HFFc6 (cell line): Measurements from ENCODE around the gene GNA12. TPM values are rescaled to one million over a fixed set of nuclear protein-coding genes. Genes with fewer than 3 reads are reported as not detected.
"Not testable (repeated sequence)": the region's sequence is repeated elsewhere in the genome, so short reads cannot be mapped to it uniquely, and the experiment has no call there.

Experiments used
- DNase-seq: peaks from one replicate; pipeline ENCODE4 v3.0.0-alpha.2; 2018
- H3K27ac Mint-ChIP-seq: 2 replicates; pipeline ENCODE4 v1.8.0; 2020; ENCODE audit warnings: mild to moderate bottlenecking, mixed read lengths
- H3K27me3 Mint-ChIP-seq: 2 replicates; pipeline ENCODE4 v1.8.0; 2021; ENCODE audit warnings: mild to moderate bottlenecking, moderate library complexity, mixed read lengths; ENCODE audit not compliant: insufficient read depth
- H3K36me3 Mint-ChIP-seq: 2 replicates; pipeline ENCODE4 v1.8.0; 2021; ENCODE audit warnings: low read depth, mixed read lengths
- H3K4me1 Mint-ChIP-seq: 2 replicates; pipeline ENCODE4 v1.8.0; 2020; ENCODE audit warnings: low read depth, mixed read lengths
- H3K4me3 Mint-ChIP-seq: 2 replicates; pipeline ENCODE4 v1.8.0; 2020; ENCODE audit warnings: mild to moderate bottlenecking, moderate library complexity, mixed read lengths
- H3K9me3 Mint-ChIP-seq: 2 replicates; pipeline ENCODE4 v1.8.0; 2020; ENCODE audit warnings: mild to moderate bottlenecking, mixed read lengths
- total RNA-seq, 6 experiments: library from RNA; stranded (reverse); fragmentation: NEBNext Ultra II Directional; extraction: Animal tissue kit (Norgen Biotek cat#: 25700); gene quantifications; 2 replicates in 1 of 6; 3 replicates in 5 of 6; pipeline ENCODE4 v1.2.3, GENCODE V29; 2021
- TF ChIP-seq, protein P1 (sequence below): fragments of 200-600 bp; sonication (generic); IDR thresholded peaks from 2 replicates; pipeline ENCODE4 v1.5.0; 2021; ENCODE audit warnings: antibody characterized with exemption, mild to moderate bottlenecking

Gene GNA12
- total RNA-seq, 6 experiments from 2014 or later, result 52.9 to 61.9 (median 57.6) TPM

DNA sequence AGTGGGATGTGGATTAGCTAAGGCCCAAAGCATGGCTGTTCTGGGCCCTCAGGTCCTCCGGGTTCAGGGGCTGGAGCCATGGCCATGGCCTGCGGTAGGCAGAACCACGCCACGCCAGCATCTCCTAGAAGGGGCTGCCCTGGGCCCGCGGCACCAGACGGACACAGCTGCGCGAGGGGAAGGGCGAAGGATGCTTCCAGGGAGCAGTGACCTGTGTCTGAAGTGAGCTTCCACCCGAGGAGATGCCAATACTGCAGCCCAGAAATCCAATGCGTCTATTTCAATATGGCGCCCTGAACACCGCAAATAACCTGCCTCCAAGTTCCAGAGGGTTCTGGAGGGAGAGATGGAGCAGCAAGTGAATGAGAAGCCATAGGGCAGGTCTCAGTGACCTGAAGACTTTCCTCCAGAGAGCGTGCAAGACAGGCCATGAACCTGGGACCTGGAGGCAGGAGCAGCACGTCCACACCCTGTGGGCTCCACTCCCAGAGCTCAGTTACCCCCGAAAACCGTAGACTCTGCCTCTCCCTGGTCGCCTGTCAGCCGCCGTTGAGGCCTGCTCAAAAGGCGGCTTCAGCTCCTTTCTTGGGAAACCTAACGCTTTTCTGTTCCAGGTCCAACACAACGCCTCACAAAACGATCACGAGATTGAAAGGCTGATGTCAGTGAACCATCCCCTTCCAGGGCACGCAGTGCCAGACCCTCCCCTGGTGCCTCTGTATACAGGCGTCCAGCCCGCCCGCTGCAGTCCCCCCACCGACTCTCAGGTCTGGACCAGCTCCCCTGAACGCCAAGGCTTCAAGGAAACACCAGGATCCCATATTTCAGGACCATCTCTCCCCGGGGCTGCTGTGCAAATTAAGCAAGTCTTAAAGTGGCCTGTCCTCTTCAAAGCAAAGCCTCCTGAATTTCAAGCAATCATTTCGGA is 118.7 kb downstream of the GNA12 start:
- no peak overlapping the region for H3K27ac Mint-ChIP-seq
- DNase-seq, result no peak

DNA sequence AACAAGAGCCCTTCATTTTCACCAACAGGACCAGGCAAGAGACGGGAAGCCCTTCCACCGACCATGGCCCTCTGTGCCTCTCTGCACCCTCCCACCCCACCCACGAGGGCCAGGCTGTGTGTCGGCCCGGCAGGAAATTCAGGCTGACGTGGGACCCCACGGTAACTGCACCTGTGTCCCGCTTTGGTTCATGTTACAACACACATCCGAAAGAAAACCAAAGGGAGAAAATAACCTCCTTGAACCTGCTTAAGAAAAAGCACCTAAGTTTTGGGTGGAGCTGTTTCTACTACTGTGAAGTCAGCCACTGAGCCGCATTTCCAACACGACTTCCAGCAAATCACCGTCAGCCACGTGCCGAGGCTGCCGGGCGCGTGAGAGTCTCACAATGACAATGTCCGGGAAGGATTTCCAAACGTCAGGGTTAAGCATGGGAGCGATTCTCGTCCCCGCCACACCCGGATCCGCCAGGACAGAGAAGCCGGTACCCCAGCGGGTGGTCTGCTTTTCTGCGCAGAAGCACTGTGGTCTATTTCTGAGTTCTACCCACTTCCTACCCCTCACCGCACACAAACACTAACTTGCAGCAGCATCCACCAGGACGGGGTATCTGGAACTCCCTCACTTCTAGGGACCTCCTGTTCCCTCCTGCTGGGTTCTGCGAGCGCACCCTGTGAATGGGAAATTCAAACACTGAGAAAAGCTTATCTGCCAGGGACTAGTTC is 119.5 kb downstream of the GNA12 start:
- Mint-ChIP-seq H3K27ac (no peak overlapping the region), H3K9me3 (no peaks in the 10 kb centered on the region), H3K36me3 (peaks cover 32% of the 10 kb centered on the region), H3K4me3 (no peak overlapping the region), H3K27me3 (peaks cover 4% of the 10 kb centered on the region), H3K4me1 (peaks cover 19% of the 10 kb centered on the region)
- TF ChIP-seq, protein P1, sequence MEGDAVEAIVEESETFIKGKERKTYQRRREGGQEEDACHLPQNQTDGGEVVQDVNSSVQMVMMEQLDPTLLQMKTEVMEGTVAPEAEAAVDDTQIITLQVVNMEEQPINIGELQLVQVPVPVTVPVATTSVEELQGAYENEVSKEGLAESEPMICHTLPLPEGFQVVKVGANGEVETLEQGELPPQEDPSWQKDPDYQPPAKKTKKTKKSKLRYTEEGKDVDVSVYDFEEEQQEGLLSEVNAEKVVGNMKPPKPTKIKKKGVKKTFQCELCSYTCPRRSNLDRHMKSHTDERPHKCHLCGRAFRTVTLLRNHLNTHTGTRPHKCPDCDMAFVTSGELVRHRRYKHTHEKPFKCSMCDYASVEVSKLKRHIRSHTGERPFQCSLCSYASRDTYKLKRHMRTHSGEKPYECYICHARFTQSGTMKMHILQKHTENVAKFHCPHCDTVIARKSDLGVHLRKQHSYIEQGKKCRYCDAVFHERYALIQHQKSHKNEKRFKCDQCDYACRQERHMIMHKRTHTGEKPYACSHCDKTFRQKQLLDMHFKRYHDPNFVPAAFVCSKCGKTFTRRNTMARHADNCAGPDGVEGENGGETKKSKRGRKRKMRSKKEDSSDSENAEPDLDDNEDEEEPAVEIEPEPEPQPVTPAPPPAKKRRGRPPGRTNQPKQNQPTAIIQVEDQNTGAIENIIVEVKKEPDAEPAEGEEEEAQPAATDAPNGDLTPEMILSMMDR, result no peak
- no peak for DNase-seq

More for the DNA sequence above, 118.7 kb downstream of the GNA12 start:
- Mint-ChIP-seq H3K4me1 (peaks cover 26% of the 10 kb centered on the region), H3K27me3 (peaks cover 2% of the 10 kb centered on the region), H3K4me3 (no peak overlapping the region), H3K9me3 (no peaks in the 10 kb centered on the region), H3K36me3 (peaks cover 34% of the 10 kb centered on the region)
- TF ChIP-seq, protein P1, result no peak

DNA sequence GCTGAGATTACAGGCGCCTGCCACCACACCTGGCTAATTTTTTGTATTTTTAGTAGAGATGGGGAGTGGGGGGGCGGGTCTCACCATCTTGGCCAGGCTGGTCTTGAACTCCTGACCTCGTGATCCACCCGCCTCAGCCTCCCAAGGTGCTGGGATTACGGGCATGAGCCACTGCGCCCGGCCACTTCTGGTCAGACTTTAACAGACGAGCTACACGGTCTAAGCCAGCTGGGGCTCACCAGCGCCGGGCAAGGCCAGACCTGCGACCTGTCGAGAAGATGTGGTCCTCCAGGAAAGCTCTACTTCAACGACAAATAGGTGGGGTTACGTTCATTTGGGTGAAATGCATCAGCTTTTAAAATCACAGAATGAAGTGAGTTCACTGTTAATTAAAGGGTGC is 120.1 kb downstream of the GNA12 start:
- not testable (repeated sequence) for H3K9me3 Mint-ChIP-seq, DNase-seq, H3K4me3 Mint-ChIP-seq, H3K27ac Mint-ChIP-seq, H3K27me3 Mint-ChIP-seq
- Mint-ChIP-seq H3K4me1 (peaks cover 15% of the 10 kb centered on the region), H3K36me3 (peaks cover 31% of the 10 kb centered on the region)

DNA sequence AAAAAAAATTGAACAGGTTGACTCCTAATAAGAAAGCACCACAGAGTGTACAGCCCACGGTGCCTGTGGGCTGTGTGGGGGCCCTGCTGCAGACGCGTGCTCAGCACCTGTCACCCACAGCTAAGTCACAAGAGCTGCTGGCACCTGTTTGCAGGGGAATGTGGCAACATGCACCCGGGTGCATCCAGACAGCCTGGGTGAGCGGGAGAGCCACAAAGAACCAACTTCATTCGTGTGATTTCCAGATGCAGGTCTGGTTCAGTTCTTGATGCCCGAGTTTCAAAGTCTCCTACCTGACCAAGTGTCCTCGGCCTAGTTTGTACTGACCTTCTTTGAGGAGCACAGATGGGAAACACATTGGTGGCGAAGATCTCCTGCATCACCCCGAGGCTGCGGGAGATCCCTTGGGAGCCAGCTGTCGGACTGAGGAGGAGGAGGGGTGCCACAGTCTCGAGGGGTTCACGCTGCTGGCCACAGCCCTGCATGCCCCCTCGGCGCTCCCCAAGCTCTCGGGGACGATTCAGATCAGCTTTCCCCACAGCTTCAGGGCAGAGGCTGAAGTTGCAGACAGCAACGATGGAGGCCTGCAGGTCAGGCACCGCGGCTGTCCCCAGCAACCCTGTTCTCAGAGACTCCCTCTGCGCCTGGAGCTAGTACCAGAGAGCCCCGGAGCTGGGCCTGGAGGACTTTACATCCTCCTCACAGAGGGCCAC is 120.8 kb downstream of the GNA12 start:
- H3K36me3 Mint-ChIP-seq, result peaks cover 30% of the 10 kb centered on the region
- no peak overlapping the region for H3K4me3 Mint-ChIP-seq
- peaks cover 10% of the 10 kb centered on the region for H3K27me3 Mint-ChIP-seq
- peaks cover 7% of the 10 kb centered on the region for H3K4me1 Mint-ChIP-seq
- H3K9me3 Mint-ChIP-seq, result no peaks in the 10 kb centered on the region
- H3K27ac Mint-ChIP-seq, result no peak overlapping the region
- no peak for DNase-seq
- TF ChIP-seq, protein P1, result no peak

DNA sequence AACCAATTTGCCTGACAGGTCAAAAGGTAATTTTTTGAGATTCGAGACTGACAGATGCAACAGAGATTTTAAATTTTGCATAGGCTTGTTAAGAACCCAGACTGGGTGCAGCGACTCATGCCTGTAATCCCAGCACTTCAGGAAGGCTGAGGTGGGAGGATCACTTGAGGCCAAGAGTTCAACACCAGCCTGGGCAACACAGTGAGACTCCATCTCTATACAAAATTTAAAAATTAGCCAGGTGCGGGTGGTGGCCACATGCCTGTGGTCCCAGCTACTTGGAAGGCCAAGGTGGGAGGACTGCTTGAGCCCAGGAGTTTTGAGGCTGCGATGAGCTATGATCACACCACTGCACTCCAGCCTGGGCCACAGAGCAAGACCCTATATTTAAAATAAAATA is 121.5 kb downstream of the GNA12 start:
- Mint-ChIP-seq H3K27me3 (peaks cover 10% of the 10 kb centered on the region), H3K27ac (no peak overlapping the region), H3K36me3 (peaks cover 26% of the 10 kb centered on the region), H3K4me3 (no peak overlapping the region), H3K9me3 (no peaks in the 10 kb centered on the region), H3K4me1 (peaks cover under 1% of the 10 kb centered on the region)
- DNase-seq, result no peak
- TF ChIP-seq, protein P1, result no peak
